ENCODE measurements around the gene TNFSF9. TPM values are rescaled to one million over a fixed set of nuclear protein-coding genes. Genes with fewer than 3 reads are reported as not detected.
"Not testable (repeated sequence)": the region's sequence is repeated elsewhere in the genome, so short reads cannot be mapped to it uniquely, and the experiment has no call there.

TNFSF9 gene
- total RNA-seq, 2 donors from 2014 or later, result 3.4 to 6.3 TPM

GRCh38 chr19:6498294-6499036 lies 32.4 kb upstream of the TNFSF9 start:
- no peaks in the 10 kb centered on the region for H3K9me3 Mint-ChIP-seq
- peaks cover 10% of the 10 kb centered on the region for H3K27me3 Mint-ChIP-seq (ENCODE audit: low read depth)
- DNase-seq (no peak), ATAC-seq (replicated peaks in 1 of 2) (no peak)
- H3K4me3 Mint-ChIP-seq, result no peak overlapping the region
- no peak overlapping the region for H3K27ac Mint-ChIP-seq
- H3K36me3 Mint-ChIP-seq (ENCODE audit: insufficient read depth in 2 of 2), result no peaks in the 10 kb centered on the region
- H3K4me1 Mint-ChIP-seq (ENCODE audit: low read depth), result peaks cover 13% of the 10 kb centered on the region

GRCh38 chr19:6499052-6499790 lies 31.6 kb upstream of the TNFSF9 start:
- Mint-ChIP-seq H3K36me3 (ENCODE audit: insufficient read depth in 2 of 2) (no peaks in the 10 kb centered on the region), H3K4me3 (no peak overlapping the region), H3K27me3 (ENCODE audit: low read depth) (peaks cover 14% of the 10 kb centered on the region), H3K4me1 (ENCODE audit: low read depth) (peaks cover 13% of the 10 kb centered on the region), H3K9me3 (no peaks in the 10 kb centered on the region), H3K27ac (no peak overlapping the region)
- ATAC-seq (replicated peaks in 1 of 2) (no peak), DNase-seq (no peak)

GRCh38 chr19:6500837-6501739 lies 29.7 kb upstream of the TNFSF9 start:
- Mint-ChIP-seq H3K36me3 (ENCODE audit: insufficient read depth in 2 of 2) (no peaks in the 10 kb centered on the region), H3K9me3 (no peaks in the 10 kb centered on the region), H3K4me1 (ENCODE audit: low read depth) (peaks cover 22% of the 10 kb centered on the region), H3K27me3 (ENCODE audit: low read depth) (peaks cover 14% of the 10 kb centered on the region), H3K27ac (no peak overlapping the region), H3K4me3 (peak overlapping the region; percentile 68 to 93)
- ATAC-seq (replicated peaks in 1 of 2) (no peak), DNase-seq (no peak)

GRCh38 chr19:6501740-6502648 lies 28.8 kb upstream of the TNFSF9 start, which contains the start of gene TUBB4A:
Gene TUBB4A (minus strand): TSS chr19:6502309. CDS start chr19:6502212, 97 bp downstream.
- Mint-ChIP-seq H3K4me3 (peak within 1 kb of the TSS; percentile 68 to 93), H3K36me3 (ENCODE audit: insufficient read depth in 2 of 2) (no peaks in the 10 kb centered on the region), H3K27ac (no peak within 1 kb of the TSS), H3K4me1 (ENCODE audit: low read depth) (peaks cover 22% of the 10 kb centered on the region), H3K27me3 (ENCODE audit: low read depth) (peaks cover 14% of the 10 kb centered on the region), H3K9me3 (no peaks in the 10 kb centered on the region)
- DNase-seq (peak; percentile 58 to 67), ATAC-seq (replicated peaks in 1 of 2) (peak; percentile 76 to 83)

- Mint-ChIP-seq H3K36me3 (ENCODE audit: insufficient read depth in 2 of 2) (no peaks in the 10 kb centered on the region), H3K27me3 (ENCODE audit: low read depth) (peaks cover 14% of the 10 kb centered on the region), H3K4me1 (ENCODE audit: low read depth) (peaks cover 22% of the 10 kb centered on the region), H3K4me3 (peak overlapping the region; percentile 40 to 93), H3K27ac (no peak overlapping the region), H3K9me3 (no peaks in the 10 kb centered on the region)
- DNase-seq (no peak), ATAC-seq (replicated peaks in 1 of 2) (no peak)
These were observed 27.2 kb upstream of the TNFSF9 start for GRCh38 chr19:6503407-6504201.

GRCh38 chr19:6508028-6508771 lies 22.6 kb upstream of the TNFSF9 start:
- not testable (repeated sequence) for H3K27me3 Mint-ChIP-seq (ENCODE audit: low read depth); H3K36me3 Mint-ChIP-seq (ENCODE audit: insufficient read depth in 2 of 2); DNase-seq; H3K27ac Mint-ChIP-seq; H3K9me3 Mint-ChIP-seq; H3K4me3 Mint-ChIP-seq; ATAC-seq (replicated peaks in 1 of 2); H3K4me1 Mint-ChIP-seq (ENCODE audit: low read depth)

GRCh38 chr19:6509118-6509971 lies 21.5 kb upstream of the TNFSF9 start:
- no peak overlapping the region for H3K4me3 Mint-ChIP-seq
- peaks cover 8% of the 10 kb centered on the region for H3K4me1 Mint-ChIP-seq (ENCODE audit: low read depth)
- H3K27ac Mint-ChIP-seq, result no peak overlapping the region
- H3K9me3 Mint-ChIP-seq, result no peaks in the 10 kb centered on the region
- DNase-seq (no peak), ATAC-seq (replicated peaks in 1 of 2) (no peak)
- H3K27me3 Mint-ChIP-seq (ENCODE audit: low read depth), result no peaks in the 10 kb centered on the region
- H3K36me3 Mint-ChIP-seq (ENCODE audit: insufficient read depth in 2 of 2), result no peaks in the 10 kb centered on the region

GRCh38 chr19:6510618-6511017 lies 20.2 kb upstream of the TNFSF9 start:
- Mint-ChIP-seq H3K27ac (no peak overlapping the region), H3K4me1 (ENCODE audit: low read depth) (peaks cover 5% of the 10 kb centered on the region), H3K27me3 (ENCODE audit: low read depth) (no peaks in the 10 kb centered on the region), H3K4me3 (no peak overlapping the region), H3K36me3 (ENCODE audit: insufficient read depth in 2 of 2) (no peaks in the 10 kb centered on the region), H3K9me3 (no peaks in the 10 kb centered on the region)
- DNase-seq (no peak), ATAC-seq (replicated peaks in 1 of 2) (no peak)

GRCh38 chr19:6514089-6514488 lies 16.7 kb upstream of the TNFSF9 start:
- no peaks in the 10 kb centered on the region for H3K36me3 Mint-ChIP-seq (ENCODE audit: insufficient read depth in 2 of 2)
- no peaks in the 10 kb centered on the region for H3K27me3 Mint-ChIP-seq (ENCODE audit: low read depth)
- H3K4me3 Mint-ChIP-seq, result no peak overlapping the region
- no peaks in the 10 kb centered on the region for H3K9me3 Mint-ChIP-seq
- DNase-seq, result no peak
- H3K4me1 Mint-ChIP-seq (ENCODE audit: low read depth), result peaks cover 35% of the 10 kb centered on the region
- no peak for ATAC-seq (replicated peaks in 1 of 2)
- H3K27ac Mint-ChIP-seq, result no peak overlapping the region

GRCh38 chr19:6514926-6515544 lies 15.8 kb upstream of the TNFSF9 start:
- no peak overlapping the region for H3K27ac Mint-ChIP-seq
- ATAC-seq (replicated peaks in 1 of 2), result no peak
- peak overlapping the region; percentile 39 to 77 for H3K4me3 Mint-ChIP-seq
- H3K9me3 Mint-ChIP-seq, result no peaks in the 10 kb centered on the region
- no peaks in the 10 kb centered on the region for H3K36me3 Mint-ChIP-seq (ENCODE audit: insufficient read depth in 2 of 2)
- no peaks in the 10 kb centered on the region for H3K27me3 Mint-ChIP-seq (ENCODE audit: low read depth)
- H3K4me1 Mint-ChIP-seq (ENCODE audit: low read depth), result peaks cover 45% of the 10 kb centered on the region
- no peak for DNase-seq

Measured in activated T-cell treated with anti-CD3 and anti-CD28 coated beads, Interleukin-2, amount 50 U/mL, for 72 hours (primary cell).